HepG2 (cell line): ENCODE measurements around the gene MORF4L2. TPM values are rescaled to one million over a fixed set of nuclear protein-coding genes. Genes with fewer than 3 reads are reported as not detected.

Source experiments
- BORCS8-MEF2B ChIP-seq: sonication (generic); formaldehyde crosslinking; IDR thresholded peaks from 2 replicates; pipeline ENCODE4 v1.8.0; 2022; ENCODE audit warnings: mild to moderate bottlenecking, missing genetic modification reagents
- EP300 ChIP-seq, 3 experiments: sonication (generic) in 1 of 3; formaldehyde crosslinking in 1 of 3; IDR thresholded peaks; 2 replicates each; pipeline versions ENCODE4 v1.5.1 to v1.6.1; 2011 to 2020; ENCODE audit warnings: low read depth in 2 of 3, low read length in 2 of 3, borderline replicate concordance in 1 of 3, improper control_type of control experiment in 1 of 3, mild to moderate bottlenecking in 1 of 3, missing genetic modification reagents in 1 of 3, moderate library complexity in 1 of 3
- MXD3 ChIP-seq: IDR thresholded peaks from 2 replicates; pipeline ENCODE4 v1.6.1; 2016; ENCODE audit warnings: mild to moderate bottlenecking, missing biosample characterization, missing genetic modification reagents
- NFYC ChIP-seq: IDR thresholded peaks from 2 replicates; pipeline ENCODE4 v1.6.1; 2016; ENCODE audit warnings: missing genetic modification reagents, missing compliant biosample characterization
- NR3C1 ChIP-seq: sonication (generic); formaldehyde crosslinking; IDR thresholded peaks from 2 replicates; pipeline ENCODE4 v1.4.0; 2020; ENCODE audit warnings: missing genetic modification reagents
- PITX1 ChIP-seq: sonication (generic); formaldehyde crosslinking; IDR thresholded peaks from 2 replicates; pipeline ENCODE4 v1.5.1; 2020; ENCODE audit warnings: mild to moderate bottlenecking, missing genetic modification reagents
- RBM39 ChIP-seq: fragments of 200-400 bp; formaldehyde crosslinking; IDR thresholded peaks from one replicate; pipeline ENCODE4 v1.6.1; 2018; ENCODE audit warnings: antibody characterized with exemption, mild to moderate bottlenecking, low read depth, low read length; ENCODE audit not compliant: poor library complexity, severe bottlenecking
- SRSF1 ChIP-seq: fragments of 200-400 bp; formaldehyde crosslinking; optimal IDR thresholded peaks from 2 replicates; pipeline ENCODE3; 2017; ENCODE audit warnings: mild to moderate bottlenecking, low read depth, low read length, moderate library complexity
- TBX3 ChIP-seq: fragments of 450-650 bp; IDR thresholded peaks from 2 replicates; pipeline ENCODE4 v1.6.1; 2017; ENCODE audit warnings: antibody characterized with exemption, mild to moderate bottlenecking, inconsistent platforms, borderline replicate concordance
- ZBTB38 ChIP-seq: sonication (generic); formaldehyde crosslinking; IDR thresholded peaks from 2 replicates; pipeline ENCODE4 v1.5.1; 2020; ENCODE audit warnings: mild to moderate bottlenecking, missing genetic modification reagents
- ZFP37 ChIP-seq: sonication (generic); formaldehyde crosslinking; IDR thresholded peaks from 2 replicates; pipeline ENCODE4 v1.4.0; 2020; ENCODE audit warnings: missing genetic modification reagents, borderline replicate concordance
- ZHX2 ChIP-seq, 2 experiments: sonication (generic) in 1 of 2; formaldehyde crosslinking in 1 of 2; IDR thresholded peaks; 2 replicates each; pipeline versions ENCODE4 v1.6.1 to v1.9.0; 2014 to 2022; ENCODE audit warnings: antibody characterized with exemption in 1 of 2, borderline replicate concordance in 1 of 2, inconsistent platforms in 1 of 2, low read depth in 1 of 2, missing genetic modification reagents in 1 of 2
- ZNF142 ChIP-seq: sonication (generic); formaldehyde crosslinking; IDR thresholded peaks from 2 replicates; pipeline ENCODE4 v1.4.0; 2020; ENCODE audit warnings: missing genetic modification reagents
- ZNF292 ChIP-seq: sonication (generic); formaldehyde crosslinking; IDR thresholded peaks from 2 replicates; pipeline ENCODE4 v1.8.1; 2022; ENCODE audit warnings: mild to moderate bottlenecking, low read depth, missing genetic modification reagents, borderline replicate concordance
- ZNF737 ChIP-seq: sonication (generic); formaldehyde crosslinking; IDR thresholded peaks from 2 replicates; pipeline ENCODE4 v1.5.0; 2020; ENCODE audit warnings: missing genetic modification reagents, mild to moderate bottlenecking, borderline replicate concordance
- polyA plus RNA-seq, 8 experiments: library from polyadenylated mRNA; depleted of rRNA in 3 of 8; stranded (reverse) in 7 of 8; unstranded in 1 of 8; fragments of >200 nt; fragmentation: Illumina TruSeq in 4 of 8; extraction: Trizol in 4 of 8; gene quantifications; 2 replicates each; pipeline versions ENCODE4 v1.2.1 to v1.2.3, GENCODE V29; 2011 to 2016; ENCODE audit warnings: low read depth in 4 of 8, missing spikeins in 1 of 8, mixed read lengths in 1 of 8; ENCODE audit not compliant: insufficient read depth in 1 of 8
- total RNA-seq, 5 experiments: library from RNA; depleted of rRNA; stranded (reverse); fragments of >200 nt; fragmentation: Illumina TruSeq; extraction: Trizol; gene quantifications; 2 replicates each; pipeline ENCODE4 v1.2.3, GENCODE V29; 2016; ENCODE audit warnings: low read depth in 1 of 5

MORF4L2 gene
- total and polyA plus RNA-seq, 2 of the 13 experiments (the other 11 are each of a cell fraction or from before 2014, with no cell fraction given): 358 to 469 TPM

GRCh38 chrX:103629318-103630170 is 57.0 kb downstream of the MORF4L2 start (continued):
- TF ChIP-seq ZHX2 (IDR thresholded peaks at IDR 0.05; ENCODE audit: low read depth) (no peak), ZHX2 (CRISPR knock-in tag; IDR thresholded peaks at IDR 0.05; ENCODE audit: borderline replicate concordance) (no peak), EP300 (IDR thresholded peaks at IDR 0.05; ENCODE audit: low read depth in 2 of 2, low read length in 2 of 2) (no peak), EP300 (CRISPR knock-in tag; IDR thresholded peaks at IDR 0.05; ENCODE audit: borderline replicate concordance) (no peak), TBX3 (no peak), BORCS8-MEF2B (CRISPR knock-in tag) (no peak), NFYC (CRISPR knock-in tag) (no peak), MXD3 (CRISPR knock-in tag) (no peak), NR3C1 (CRISPR knock-in tag) (no peak), ZNF292 (CRISPR knock-in tag) (no peak), SRSF1 (no peak), ZBTB38 (CRISPR knock-in tag) (0 out of 2 replicates have a peak, but pooled peaks have one; percentile 12), PITX1 (CRISPR knock-in tag) (no peak), ZNF142 (CRISPR knock-in tag) (no peak), RBM39 (no peak), ZFP37 (no peak), ZNF737 (CRISPR knock-in tag) (no peak)
